GM18498 (cell line): ENCODE measurements around the gene AP5Z1.
"Not testable (repeated sequence)": the region's sequence is repeated elsewhere in the genome, so short reads cannot be mapped to it uniquely, and the experiment has no call there.

Experiments
- ATAC-seq: cut with Tn5 transposase; IDR thresholded peaks from one replicate; pipeline ENCODE4 v1.9.1; 2021; ENCODE audit warnings: mild to moderate bottlenecking, moderate library complexity; ENCODE audit not compliant: unreplicated experiment

Gene AP5Z1

DNA sequence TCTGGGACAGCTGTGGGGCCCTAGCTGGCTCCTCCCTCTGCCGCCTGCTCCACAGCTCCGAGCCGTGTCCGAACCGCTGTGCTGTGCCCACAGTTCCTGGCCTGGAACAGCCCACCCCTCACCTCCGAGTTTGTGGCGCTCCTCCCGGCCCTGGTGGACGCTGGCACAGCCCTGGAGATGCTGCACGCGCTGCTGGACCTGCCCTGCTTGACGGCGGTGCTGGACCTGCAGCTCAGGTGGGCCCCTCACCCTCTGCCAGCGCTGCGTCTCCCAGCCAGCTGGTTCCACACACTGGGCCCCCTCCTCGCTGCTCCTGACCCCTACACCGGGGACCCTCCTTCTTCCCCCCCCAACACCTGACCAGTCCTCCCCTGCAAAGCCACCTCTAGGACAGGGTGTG lies 12.1 kb downstream of the AP5Z1 start:
- ATAC-seq: no peak

DNA sequence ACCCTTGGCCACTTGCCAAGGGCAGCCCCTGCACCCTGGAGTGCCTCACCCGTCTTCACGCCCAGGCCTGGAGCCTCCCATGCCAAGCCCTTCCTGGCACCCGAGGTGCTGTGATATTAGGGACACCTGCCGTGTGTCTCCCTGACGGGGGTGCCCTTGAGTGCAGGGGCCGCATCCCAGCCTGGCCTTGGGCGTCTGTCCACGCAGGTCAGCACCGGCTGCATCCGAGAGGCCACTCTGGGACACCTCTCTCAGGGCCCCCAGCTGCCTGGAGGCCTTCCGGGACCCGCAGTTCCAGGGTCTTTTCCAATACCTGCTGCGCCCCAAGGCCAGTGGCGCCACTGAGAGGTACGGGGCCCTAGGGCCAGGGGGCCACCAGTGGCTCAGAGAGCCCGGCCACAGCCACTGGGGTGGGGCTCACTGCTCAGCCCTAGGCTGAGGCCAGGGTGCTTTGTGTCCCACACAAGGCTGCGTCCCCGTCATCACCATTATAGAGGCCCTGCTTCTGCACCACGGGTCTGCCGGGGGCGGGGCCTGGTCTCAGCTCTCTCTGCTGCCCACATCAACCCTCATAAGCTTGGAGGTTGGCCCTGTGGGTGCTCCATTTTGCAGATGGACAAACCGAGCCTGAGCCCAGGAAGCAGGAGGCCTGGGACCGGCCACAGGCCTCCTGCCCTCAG lies 12.7 kb downstream of the AP5Z1 start:
- no peak for ATAC-seq

DNA sequence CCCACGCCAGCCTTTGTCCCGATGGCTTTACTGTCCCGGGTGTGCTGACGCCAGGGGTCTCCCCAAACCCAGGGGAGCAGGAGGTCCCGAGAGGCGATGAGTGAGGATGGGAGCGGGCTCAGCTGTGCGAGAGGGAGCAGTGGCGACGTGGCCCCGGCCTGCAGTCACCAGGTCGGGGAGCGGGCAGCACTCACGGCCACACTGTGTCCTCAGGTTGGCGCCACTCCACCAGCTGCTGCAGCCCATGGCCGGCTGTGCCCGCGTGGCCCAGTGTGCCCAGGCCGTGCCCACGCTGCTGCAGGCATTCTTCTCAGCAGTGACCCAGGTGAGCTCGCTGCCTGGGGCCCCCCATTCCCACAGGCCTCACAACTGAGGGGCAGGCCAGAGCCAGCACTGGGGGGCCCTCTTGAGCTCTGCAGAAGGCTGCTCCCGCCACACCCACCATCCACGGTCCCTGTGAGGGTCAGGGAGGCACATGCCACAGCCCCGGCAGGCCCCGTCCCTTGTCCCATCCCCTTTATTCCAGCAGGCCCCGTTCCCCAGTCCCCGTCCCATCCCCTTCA lies 13.3 kb downstream of the AP5Z1 start:
- no peak for ATAC-seq

DNA sequence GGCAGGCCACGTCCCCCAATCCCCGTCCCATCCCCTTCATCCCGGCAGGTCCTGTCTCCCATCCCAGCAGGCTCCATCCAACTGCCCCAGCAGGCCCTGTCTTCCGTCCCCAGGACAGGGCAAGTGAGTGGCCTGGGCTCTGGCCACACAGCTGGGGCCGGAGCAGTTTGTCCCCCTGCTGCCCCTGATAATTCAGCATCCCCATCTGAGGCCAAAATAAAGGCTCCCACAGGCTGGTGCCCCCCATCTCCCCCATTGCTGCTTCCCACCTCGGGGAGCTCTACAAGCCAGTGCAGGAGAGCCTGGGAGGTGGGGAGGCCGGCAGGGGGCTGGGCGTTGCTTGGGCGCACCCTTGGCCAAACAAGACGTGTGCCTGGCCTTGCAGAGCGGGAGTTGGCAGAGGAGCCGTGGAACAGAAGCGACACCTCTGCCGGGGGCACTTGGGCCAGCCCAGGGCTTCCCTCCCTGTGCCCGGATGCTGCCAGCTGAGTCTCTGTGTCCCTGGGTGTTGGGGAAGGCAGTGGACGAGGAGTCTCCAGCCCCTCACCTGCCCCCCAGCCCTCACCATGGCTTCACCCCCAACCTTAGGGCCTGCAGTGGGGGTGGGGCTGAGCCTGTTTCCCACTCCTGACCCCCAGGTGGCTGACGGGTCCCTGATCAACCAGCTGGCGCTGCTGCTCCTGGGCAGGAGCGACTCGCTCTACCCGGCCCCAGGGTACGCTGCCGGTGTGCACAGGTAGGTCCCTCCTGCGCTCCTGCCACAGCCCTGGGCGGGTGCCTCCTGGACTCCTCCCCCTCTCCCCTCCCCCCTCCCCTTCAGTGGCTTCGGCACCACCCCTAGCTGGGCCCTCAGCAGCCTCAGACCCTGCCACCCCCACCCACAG lies 14.0 kb downstream of the AP5Z1 start:
- ATAC-seq: no peak

DNA sequence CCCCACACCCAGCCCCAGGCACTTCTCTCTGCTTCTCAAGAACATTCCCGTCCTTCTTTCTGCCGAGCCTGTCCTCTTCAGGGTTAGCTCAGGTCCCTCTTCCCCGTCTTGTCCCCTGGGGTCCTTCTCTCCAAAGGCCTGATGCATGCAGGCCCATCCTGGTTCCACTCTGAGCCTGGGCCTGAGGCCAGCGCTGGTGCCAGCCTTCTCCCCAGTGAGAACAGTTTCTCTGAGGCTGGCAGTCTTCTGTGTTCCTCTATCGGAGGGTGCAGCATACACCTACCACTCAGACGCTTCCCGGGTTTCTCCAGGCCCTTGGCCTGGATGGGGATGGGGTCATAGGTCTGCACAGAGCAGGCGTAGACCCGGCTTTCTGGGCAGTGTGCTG lies 14.6 kb downstream of the AP5Z1 start:
- ATAC-seq: no peak

DNA sequence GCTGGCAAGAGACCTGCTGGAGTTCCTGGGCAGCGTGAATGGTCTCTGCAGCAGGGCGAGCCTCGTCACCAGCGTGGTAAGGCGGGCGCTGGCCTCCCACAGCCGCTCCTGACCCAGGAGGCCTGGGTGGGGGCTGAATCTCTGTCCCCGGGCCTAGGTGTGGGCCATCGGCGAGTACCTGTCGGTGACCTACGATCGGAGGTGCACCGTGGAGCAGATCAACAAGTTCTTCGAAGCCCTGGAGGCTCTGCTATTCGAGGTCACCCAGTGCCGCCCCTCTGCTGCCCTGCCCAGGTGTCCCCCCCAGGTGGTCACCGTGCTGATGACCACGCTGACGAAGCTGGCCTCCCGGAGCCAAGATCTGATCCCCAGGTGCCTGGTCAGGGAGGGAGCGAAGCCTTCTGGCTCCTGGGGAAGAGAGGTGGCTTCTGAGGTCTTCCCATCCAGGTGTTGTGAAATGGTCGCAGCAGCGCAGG lies 15.1 kb downstream of the AP5Z1 start:
- ATAC-seq: no peak

DNA sequence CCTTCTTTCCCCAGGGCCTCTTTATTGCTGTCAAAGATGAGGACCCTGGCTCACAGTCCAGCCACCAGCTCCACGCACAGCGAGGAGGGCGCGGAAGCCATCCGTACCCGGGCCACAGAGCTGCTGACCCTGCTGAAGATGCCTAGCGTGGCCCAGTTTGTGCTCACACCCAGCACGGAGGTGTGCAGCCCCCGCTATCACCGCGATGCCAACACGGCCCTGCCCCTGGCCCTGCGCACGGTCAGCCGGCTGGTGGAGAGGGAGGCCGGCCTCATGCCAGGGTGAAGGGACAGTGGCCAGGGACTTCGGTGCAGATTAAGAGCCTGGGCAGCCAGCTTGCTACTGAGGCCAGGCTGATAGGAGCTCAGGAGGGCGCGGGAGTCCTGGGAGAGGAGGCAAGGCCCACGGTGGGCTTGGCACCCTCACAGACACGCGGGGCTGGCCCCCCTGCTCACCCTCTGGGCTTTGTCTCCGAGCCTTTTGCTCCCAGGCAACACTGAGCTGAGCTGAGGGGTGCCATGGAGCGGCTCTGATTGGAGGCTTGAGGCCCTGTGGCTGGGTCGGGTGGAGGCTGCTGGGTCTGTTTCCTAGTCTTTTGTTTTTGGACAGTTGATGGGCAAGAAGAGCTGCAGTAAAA lies 15.8 kb downstream of the AP5Z1 start:
- ATAC-seq: no peak

DNA sequence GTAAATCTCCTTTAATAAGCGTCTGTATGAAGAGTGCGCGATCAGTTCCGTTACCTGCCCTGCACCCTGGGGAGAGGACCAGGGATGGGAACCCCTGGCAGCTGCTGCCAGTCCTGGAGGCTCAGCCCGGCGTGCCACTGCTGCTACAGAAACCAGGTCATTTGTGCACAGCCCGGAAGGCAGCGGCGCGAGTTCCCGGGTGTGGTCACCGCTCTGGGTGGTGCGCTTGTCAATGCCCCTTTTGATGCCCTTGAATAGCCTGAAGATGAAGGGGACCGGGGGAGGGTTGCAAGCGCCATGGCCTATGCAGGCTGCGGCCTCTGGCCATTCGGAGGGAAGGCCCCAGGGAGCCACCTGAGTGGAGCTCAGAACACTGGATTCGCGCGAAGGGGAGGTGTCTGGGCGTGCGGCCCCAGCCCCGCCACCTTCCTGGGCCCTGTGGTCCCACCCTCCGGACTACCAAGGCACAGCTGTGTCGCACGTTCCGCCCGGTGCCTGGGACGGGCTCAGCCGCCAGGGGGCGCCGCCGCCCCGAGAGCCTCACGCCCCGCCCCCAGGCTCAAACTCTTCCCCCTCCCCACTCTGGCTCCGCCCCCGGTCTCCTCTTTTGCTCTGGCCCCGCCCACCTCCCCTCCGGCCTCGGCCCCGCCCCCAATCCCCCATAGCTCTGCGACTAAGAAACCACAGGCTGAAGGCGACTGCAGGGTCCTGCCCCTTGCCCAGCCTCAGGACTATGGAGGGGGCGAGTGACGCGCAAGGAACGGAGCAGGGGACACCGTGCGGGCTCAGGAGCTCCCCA lies 16.5 kb downstream of the AP5Z1 start:
- no peak for ATAC-seq

DNA sequence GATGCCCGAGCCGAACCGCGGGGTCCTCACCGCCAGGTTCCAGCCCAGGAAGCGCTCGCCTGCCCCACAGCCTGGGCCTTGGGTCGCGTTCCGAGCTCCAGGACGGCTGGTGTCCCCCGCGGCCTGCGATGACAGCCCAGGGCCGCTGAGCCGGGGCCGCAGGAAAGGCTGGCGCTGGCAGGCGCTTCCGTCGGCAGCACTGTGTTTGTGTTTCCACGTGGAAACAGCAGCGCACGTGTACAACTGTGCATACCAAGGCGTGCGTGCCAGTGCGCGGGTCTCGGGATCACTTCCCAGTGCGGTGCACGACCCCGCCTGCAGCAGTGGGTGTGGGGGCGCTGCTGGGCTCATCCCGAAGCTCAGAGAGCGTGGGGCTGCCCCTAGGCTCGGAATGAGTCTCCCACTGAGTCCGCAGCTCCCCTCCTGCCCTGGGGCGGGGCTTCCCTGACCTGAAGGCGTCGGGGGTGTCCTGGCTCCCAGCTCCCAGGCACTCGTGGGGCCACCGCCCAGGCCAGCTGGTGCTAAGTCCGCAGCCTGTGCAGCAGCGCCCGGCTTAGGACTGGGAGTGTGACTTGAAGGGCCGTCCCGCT lies 17.2 kb downstream of the AP5Z1 start:
- ATAC-seq: no peak

DNA sequence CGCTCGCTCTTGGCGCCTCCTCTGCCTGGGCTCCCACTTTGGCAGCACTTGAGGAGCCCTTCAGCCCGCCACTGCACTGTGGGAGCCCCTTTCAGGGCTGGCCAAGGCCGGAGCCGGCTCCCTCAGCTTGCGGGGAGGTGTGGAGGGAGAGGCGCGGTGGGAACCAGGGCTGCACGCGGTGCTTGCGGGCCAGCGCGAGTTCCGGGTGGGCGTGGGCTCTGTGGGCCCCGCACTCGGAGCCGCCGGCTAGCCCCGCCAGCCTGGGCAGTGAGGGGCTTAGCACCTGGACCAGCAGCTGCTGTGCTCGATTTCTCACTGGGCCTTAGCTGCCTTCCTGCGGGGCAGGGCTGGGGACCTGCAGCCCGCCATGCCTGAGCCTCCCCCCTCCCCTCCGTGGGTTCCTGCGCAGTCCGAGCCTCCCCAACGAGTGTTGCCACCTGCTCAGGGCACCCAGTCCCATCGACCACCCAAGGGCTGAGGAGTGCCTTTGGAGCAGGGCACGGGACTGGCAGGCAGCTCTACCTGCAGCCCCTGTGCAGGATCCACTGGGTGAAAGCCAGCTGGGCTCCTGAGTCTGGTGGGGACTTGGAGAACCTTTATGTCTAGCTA lies 18.1 kb downstream of the AP5Z1 start:
- not testable (repeated sequence) for ATAC-seq

DNA sequence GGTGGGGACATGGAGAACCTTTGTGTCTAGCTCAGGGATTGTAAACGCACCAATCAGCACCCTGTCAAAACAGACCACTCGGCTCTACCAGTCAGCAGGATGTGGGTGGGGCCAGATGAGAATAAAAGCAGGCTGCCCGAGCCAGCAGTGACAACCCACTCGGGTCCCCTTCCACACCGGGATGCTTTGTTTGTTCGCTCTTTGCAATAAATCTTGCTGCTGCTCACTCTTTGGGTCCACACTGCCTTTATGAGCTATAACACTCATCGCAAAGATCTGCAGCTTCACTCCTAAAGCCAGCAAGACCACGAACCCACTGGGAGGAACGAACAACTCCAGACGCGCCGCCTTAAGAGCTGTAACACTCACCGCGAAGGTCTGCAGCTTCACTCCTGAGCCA lies 18.7 kb downstream of the AP5Z1 start:
- ATAC-seq: not testable (repeated sequence)

DNA sequence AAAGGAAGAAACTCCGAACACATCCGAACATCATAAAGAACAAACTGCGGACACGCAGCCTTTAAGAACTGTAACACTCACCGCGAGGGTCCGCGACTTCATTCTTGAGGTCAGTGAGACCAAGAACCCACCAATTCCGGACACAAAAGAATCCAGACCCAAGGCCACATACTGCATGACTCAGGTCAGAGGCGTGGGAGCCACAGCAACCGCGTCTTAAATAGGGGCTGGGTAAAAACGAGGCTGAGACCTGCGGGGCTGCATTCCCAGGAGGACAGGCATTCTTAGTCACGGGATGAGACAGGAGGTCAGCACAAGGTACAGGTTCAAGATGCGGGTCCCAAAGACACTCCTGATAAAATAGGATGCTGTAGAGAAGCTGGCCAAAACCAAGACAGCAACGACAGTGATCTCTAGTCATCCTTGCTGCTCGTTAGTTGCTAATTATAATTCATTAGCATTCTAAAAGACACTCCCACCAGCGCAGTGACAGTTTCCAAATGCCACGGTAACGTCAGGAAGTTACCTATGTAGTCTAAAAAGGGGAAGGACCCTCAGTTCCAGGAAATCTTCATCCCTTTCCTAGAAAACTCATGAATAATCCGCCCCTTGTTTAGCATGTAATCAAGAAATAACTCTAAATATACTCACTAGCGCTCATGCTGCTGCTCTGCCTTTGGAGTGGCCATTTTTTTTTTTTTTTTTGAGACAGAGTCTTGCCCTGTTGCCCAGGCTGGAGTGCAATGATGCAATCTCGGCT lies 19.3 kb downstream of the AP5Z1 start:
- no peak for ATAC-seq

DNA sequence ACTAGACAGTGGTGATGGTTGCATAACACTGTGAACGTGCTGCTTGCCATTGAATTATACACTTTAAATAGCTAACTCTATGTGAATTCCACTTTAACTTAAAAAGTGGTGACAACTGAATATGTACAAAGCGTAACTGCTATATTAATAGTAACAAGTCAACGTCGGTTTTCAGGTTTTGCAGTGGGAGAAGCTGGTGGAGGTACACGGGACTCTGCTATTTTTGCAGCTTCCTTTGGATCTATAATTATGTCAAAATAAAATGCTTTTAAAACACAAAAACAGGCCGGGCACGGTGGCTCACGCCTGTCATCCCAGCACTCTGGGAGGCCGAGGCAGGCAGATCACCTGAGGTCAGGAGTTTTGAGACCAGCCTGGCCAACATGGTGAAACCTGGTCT lies 21.0 kb downstream of the AP5Z1 start:
- ATAC-seq: no peak

DNA sequence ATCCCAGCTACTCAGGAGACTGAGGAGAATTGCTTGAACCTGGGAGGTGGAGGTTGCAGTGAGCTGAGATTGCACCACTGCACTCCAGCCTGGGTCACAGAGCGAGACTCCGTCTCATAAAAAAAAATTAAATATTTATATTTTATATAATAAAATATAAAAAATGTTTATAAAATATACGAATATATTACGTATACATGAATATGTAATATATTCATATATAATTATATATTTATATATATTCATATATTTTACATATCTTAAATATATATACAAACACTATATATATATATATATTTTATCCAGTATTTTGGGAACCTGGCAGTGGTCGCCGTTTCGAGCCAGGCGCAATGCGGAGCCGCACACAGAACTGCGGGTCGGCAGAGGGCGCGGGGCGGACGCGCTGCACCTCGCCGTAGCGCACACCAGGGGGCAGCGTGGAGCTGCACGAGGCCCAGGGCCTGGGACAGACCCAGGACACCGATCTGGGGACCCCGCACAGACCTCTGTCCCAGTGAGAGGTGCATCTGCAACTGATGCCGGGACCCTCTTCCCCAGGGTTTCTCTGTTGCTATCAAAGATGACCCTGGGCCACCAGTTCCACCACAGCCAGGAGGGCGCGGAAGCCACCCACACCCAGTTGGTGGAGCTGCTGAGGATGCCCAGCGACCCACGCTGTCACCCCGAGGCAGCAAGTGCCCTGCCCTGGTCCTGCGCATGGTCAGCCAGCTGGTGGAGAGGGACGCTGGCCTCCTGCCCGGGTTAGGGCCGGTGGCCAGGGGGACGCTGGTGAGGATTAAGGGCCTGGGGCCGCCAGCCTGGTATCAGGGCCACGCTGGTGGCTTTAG lies 22.7 kb downstream of the AP5Z1 start:
- peak; percentile 75 for ATAC-seq

DNA sequence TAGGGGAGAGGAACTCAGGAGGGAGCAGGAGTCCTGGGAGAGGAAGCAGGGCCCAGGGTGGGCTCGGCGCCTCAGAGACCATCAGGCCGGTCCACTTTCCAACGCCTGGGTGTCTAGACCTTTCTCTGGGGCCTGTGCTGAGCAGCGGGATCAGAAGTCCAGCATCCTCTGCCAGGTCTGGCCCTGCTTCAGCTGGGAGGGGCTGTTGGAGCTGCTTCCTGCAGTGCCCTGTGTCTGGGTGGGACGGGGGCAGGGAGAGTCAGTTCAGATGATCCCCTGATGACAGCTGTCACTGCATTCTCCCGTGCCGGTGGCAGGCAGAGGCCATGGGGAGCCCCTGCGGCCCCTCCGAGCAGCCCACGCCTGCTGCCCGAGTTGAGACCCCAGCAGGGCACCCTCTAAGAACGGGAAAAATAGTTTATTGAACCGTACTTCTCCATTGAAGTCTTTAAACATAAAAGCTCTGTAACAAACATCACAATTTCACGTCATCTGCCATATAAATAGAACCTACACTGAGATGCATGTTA lies 23.3 kb downstream of the AP5Z1 start:
- ATAC-seq: no peak

DNA sequence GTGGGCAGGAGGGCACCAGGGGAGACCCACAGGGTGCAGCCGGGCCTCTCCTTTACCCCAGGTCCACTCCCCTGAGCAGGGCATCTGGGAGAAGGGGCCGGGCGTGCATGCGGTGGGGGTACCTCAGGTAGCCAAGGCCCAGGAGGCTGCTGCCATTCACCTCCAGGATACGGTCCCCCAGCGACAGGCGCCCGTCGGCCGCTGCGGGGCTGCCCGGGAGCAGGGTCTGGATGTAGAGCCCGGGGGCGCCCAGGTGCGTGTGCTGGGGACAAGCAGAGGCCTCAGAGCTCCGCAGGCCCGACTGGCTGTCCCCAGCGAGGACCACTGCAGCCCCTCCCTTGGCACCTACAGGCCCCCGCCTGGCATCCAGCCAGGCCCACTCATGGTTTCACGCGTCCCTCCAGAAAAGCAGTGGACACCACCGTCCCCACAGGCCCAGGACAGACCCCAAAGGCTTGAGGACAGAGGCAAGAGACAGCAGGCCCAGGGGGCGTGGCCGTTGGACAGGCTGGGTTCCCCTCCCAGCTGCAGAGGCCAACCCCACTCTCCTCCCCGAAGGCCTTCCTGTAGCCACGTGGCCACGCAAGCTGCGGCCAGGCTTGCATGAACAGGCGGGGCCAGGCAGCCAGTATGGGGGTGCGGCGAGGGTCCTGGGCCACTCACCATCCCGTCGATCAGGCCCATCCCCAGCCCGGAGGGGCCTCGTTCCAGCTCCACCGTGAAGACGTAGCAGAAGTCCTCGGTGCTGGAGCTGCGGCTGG lies 24.3 kb downstream of the AP5Z1 start:
- ATAC-seq: no peak

DNA sequence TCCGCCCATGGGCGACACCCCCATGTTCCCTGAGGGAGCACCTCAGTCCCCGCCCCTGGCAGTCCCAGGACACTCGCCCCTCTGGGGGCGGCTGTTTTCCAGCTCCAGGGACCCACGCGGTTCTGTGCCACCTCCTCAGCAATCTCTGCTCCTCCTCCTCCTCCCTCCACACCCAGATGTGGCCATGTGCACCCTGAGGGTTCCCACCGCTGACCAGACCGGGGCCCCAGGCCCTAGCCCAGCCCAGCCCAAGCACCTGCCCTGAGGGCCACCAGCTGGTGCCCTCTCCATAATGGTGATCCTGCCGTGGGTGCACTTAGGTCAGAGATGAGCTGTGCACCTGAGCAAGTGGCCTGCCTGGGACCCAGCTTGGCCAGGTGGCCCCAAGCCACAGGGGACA lies 25.1 kb downstream of the AP5Z1 start:
- no peak for ATAC-seq
